ENCODE measurements around the gene ZNF81. TPM values are rescaled to one million over a fixed set of nuclear protein-coding genes. Genes with fewer than 3 reads are reported as not detected.
"Not testable (repeated sequence)": the region's sequence is repeated elsewhere in the genome, so short reads cannot be mapped to it uniquely, and the experiment has no call there.

The ZNF81 gene
- 5.6 and 7.7 TPM in 2 replicates for total RNA-seq (2014; rRNA removed; shearing (Covaris generic))
- polyA plus RNA-seq (2015; cell fraction: cytosol; rRNA removed) = 1.6 and 2.4 TPM in 2 replicates
- polyA plus RNA-seq (2015; cell fraction: nucleus; rRNA removed) = 2.7 and 3.1 TPM in 2 replicates

GRCh38 chrX:47836164-47837072, at the start of gene ZNF81:
Gene ZNF81 (plus strand): TSS chrX:47836902. CDS start chrX:47846268, 9,366 bp downstream.
- peak; percentile 96 for DNase-seq (ENCODE audit: low read depth)

- DNase-seq (ENCODE audit: low read depth) = peak; percentile 49
These were observed 40.2 kb upstream of the ZNF81 start for GRCh38 chrX:47796433-47796906.

- no peak for DNase-seq (ENCODE audit: low read depth)
These were observed 39.6 kb upstream of the ZNF81 start for GRCh38 chrX:47797084-47797483.

- no peak for DNase-seq (ENCODE audit: low read depth)
These were observed 37.8 kb upstream of the ZNF81 start for GRCh38 chrX:47798861-47799260.

GRCh38 chrX:47802589-47802988, 34.1 kb upstream of the ZNF81 start:
- no peak for DNase-seq (ENCODE audit: low read depth)

- DNase-seq (ENCODE audit: low read depth) = not testable (repeated sequence)
These were observed 33.6 kb upstream of the ZNF81 start for GRCh38 chrX:47803103-47803502.

- DNase-seq (ENCODE audit: low read depth) = no peak
These were observed 32.4 kb upstream of the ZNF81 start for GRCh38 chrX:47804315-47804714.

GRCh38 chrX:47805844-47806243, 30.9 kb upstream of the ZNF81 start:
- DNase-seq (ENCODE audit: low read depth) = not testable (repeated sequence)

GRCh38 chrX:47806415-47807271, 30.1 kb upstream of the ZNF81 start:
- DNase-seq (ENCODE audit: low read depth) = not testable (repeated sequence)

GRCh38 chrX:47807272-47807538, 29.5 kb upstream of the ZNF81 start:
- not testable (repeated sequence) for DNase-seq (ENCODE audit: low read depth)

- DNase-seq (ENCODE audit: low read depth) = no peak
These were observed 29.2 kb upstream of the ZNF81 start for GRCh38 chrX:47807548-47807947.

GRCh38 chrX:47808904-47809788, 27.6 kb upstream of the ZNF81 start:
- DNase-seq (ENCODE audit: low read depth) = no peak

- no peak for DNase-seq (ENCODE audit: low read depth)
These were observed 21.9 kb upstream of the ZNF81 start for GRCh38 chrX:47814851-47815250.

GRCh38 chrX:47815901-47816845, 20.5 kb upstream of the ZNF81 start:
- DNase-seq (ENCODE audit: low read depth) = peak; percentile 28

GRCh38 chrX:47817421-47817820, 19.3 kb upstream of the ZNF81 start:
- no peak for DNase-seq (ENCODE audit: low read depth)

- DNase-seq (ENCODE audit: low read depth) = no peak
These were observed 18.8 kb upstream of the ZNF81 start for GRCh38 chrX:47817897-47818296.

- no peak for DNase-seq (ENCODE audit: low read depth)
These were observed 7.7 kb upstream of the ZNF81 start for GRCh38 chrX:47828984-47829383.

- DNase-seq (ENCODE audit: low read depth) = peak; percentile 32
These were observed 4.9 kb upstream of the ZNF81 start for GRCh38 chrX:47831788-47832187.

GRCh38 chrX:47838361-47838760, 1.7 kb downstream of the ZNF81 start:
- no peak for DNase-seq (ENCODE audit: low read depth)

- DNase-seq (ENCODE audit: low read depth) = no peak
These were observed 3.4 kb downstream of the ZNF81 start for GRCh38 chrX:47840111-47840510.
